Tibial nerve (tissue), 4 donors: ENCODE measurements around the gene ACSM5. TPM values are rescaled to one million over a fixed set of nuclear protein-coding genes. Genes with fewer than 3 reads are reported as not detected.

ENCODE experiments used
- DNase-seq, 2 donors: peaks; one replicate each; pipeline ENCODE4 v3.0.0-alpha.2; 2019; ENCODE audit warnings: low spot score in 2 of 2
- H3K27ac ChIP-seq, 4 donors: fragments of 200-600 bp; sonication (generic) in 3 of 4; one replicate each; pipeline ENCODE4 v1.5.1; 2017 to 2019; ENCODE audit warnings: mild to moderate bottlenecking in 1 of 4
- H3K27me3 ChIP-seq, 2 donors: fragments of 200-600 bp; sonication (generic) in 1 of 2; one replicate each; pipeline versions ENCODE4 v1.5.1 to v1.6.0; 2017 to 2019
- H3K36me3 ChIP-seq, 3 donors: fragments of 200-600 bp; sonication (generic); one replicate each; pipeline ENCODE4 v1.5.1; 2018 to 2019
- H3K4me1 ChIP-seq, 4 donors: fragments of 200-600 bp; sonication (generic) in 3 of 4; one replicate each; pipeline ENCODE4 v1.5.1; 2017 to 2019
- H3K4me3 ChIP-seq, 4 donors: fragments of 200-600 bp; sonication (generic) in 3 of 4; one replicate each; pipeline ENCODE4 v1.5.1; 2017 to 2019; ENCODE audit warnings: mild to moderate bottlenecking in 1 of 4, moderate library complexity in 1 of 4
- H3K9me3 ChIP-seq, 4 donors: fragments of 200-600 bp; sonication (generic) in 3 of 4; one replicate each; pipeline ENCODE4 v1.5.1; 2017 to 2019
- CTCF ChIP-seq, 5 experiments: fragments of 200-600 bp in 3 of 5; fragments of 450-650 bp in 2 of 5; sonication (generic) in 3 of 5; IDR thresholded peaks; one replicate each; pipeline ENCODE4 v1.5.1; 2016 to 2019; ENCODE audit warnings: antibody characterized with exemption in 5 of 5, mild to moderate bottlenecking in 3 of 5, moderate library complexity in 2 of 5
- EP300 ChIP-seq, 2 donors: sonication (generic); formaldehyde crosslinking; IDR thresholded peaks; one replicate each; pipeline ENCODE4 v1.6.1; 2017; ENCODE audit warnings: antibody characterized with exemption in 2 of 2, mild to moderate bottlenecking in 1 of 2
- POLR2A ChIP-seq, 2 donors: fragments of 450-650 bp; IDR thresholded peaks; one replicate each; pipeline ENCODE4 v1.6.1; 2017; ENCODE audit warnings: antibody characterized with exemption in 2 of 2, mild to moderate bottlenecking in 2 of 2, moderate library complexity in 2 of 2
- WGBS, 2 donors: methylation state at CpG; one replicate each; pipeline ENCODE4 v1.1.5; 2018; 5-methylcytosine and 5-hydroxymethylcytosine counted together
- total RNA-seq, 4 donors: library from RNA; depleted of rRNA; stranded (reverse); fragments of >200 nt; gene quantifications; one replicate each; pipeline ENCODE4 v1.1.0, GENCODE V29; 2016

The ACSM5 gene
- total RNA-seq, 4 donors from 2014 or later = 10.5 to 25.1 (median 20.2) TPM

DNA sequence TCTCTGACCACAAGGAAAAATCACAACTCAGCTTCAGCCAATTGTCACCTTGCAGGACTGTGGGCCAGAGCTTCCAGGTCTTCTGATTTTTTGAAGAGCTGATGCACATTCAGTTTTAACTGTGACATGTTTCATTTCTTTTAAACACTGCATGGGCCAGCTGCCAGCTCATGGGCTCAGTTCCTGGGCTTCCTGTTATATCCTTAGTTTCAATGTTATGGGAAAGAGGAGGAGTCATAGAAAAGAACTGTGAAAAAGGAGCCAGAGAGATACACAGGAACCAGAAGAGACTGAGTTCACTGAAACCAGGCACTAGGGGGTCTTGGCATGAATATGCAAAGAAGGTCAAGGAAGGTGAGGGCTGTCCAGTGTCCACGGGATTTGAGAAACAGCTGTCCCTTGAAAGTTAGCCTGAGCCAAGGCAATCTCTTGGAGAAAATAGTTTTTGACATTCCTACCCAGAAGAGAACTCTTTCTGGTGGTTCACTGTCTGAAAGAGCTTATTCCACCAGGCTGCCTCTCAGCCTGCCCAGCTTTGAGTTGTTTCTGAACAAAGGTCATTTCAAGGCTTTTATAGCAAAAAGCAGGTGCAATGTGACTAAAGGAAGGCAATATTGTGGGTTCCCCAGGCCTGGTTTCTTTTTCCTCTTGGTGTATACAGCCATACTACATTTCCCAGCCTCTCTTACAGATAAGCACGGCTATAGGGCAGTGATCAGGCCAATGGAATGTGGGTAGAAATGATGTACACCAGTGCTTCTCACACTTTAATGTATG lies 15.3 kb upstream of the ACSM5 start:
- Histone ChIP-seq H3K27ac (peak overlapping the region in 1 of 4 donors; percentile 11), H3K27me3 (no peaks in the 10 kb centered on the region), H3K4me1 (no peaks in the 10 kb centered on the region), H3K36me3 (no peaks in the 10 kb centered on the region), H3K9me3 (no peaks in the 10 kb centered on the region), H3K4me3 (no peak overlapping the region)
- no peak for TF ChIP-seq POLR2A (IDR thresholded peaks at IDR 0.05)
- no peak for TF ChIP-seq EP300 (IDR thresholded peaks at IDR 0.05)
- TF ChIP-seq CTCF (IDR thresholded peaks at IDR 0.05) = no peak
- DNase-seq = no peak
- WGBS, 2 donors = 46 to 50% methylated on average over 2 of the region's 2 CpGs

GRCh38 chr16:20395946-20396345 lies 13.4 kb upstream of the ACSM5 start:
- no peak overlapping the region for H3K27ac ChIP-seq
- no peak for DNase-seq
- no peaks in the 10 kb centered on the region for H3K27me3 ChIP-seq
- no peaks in the 10 kb centered on the region for H3K4me1 ChIP-seq
- TF ChIP-seq POLR2A (IDR thresholded peaks at IDR 0.05) (no peak), EP300 (IDR thresholded peaks at IDR 0.05) (no peak), CTCF (IDR thresholded peaks at IDR 0.05) (no peak)
- H3K9me3 ChIP-seq = no peaks in the 10 kb centered on the region
- no peaks in the 10 kb centered on the region for H3K36me3 ChIP-seq
- no peak overlapping the region for H3K4me3 ChIP-seq
- WGBS, 2 donors = 73 to 94% methylated on average over 2 of the region's 2 CpGs

GRCh38 chr16:20396846-20397467 lies 12.4 kb upstream of the ACSM5 start:
- 91 to 97% methylated on average over 7 of the region's 7 CpGs for WGBS, 2 donors
- no peak overlapping the region for H3K4me3 ChIP-seq
- no peaks in the 10 kb centered on the region for H3K9me3 ChIP-seq
- H3K27ac ChIP-seq = no peak overlapping the region
- H3K4me1 ChIP-seq = no peaks in the 10 kb centered on the region
- TF ChIP-seq POLR2A (IDR thresholded peaks at IDR 0.05) = no peak
- H3K36me3 ChIP-seq = no peaks in the 10 kb centered on the region
- no peaks in the 10 kb centered on the region for H3K27me3 ChIP-seq
- DNase-seq = no peak

DNA sequence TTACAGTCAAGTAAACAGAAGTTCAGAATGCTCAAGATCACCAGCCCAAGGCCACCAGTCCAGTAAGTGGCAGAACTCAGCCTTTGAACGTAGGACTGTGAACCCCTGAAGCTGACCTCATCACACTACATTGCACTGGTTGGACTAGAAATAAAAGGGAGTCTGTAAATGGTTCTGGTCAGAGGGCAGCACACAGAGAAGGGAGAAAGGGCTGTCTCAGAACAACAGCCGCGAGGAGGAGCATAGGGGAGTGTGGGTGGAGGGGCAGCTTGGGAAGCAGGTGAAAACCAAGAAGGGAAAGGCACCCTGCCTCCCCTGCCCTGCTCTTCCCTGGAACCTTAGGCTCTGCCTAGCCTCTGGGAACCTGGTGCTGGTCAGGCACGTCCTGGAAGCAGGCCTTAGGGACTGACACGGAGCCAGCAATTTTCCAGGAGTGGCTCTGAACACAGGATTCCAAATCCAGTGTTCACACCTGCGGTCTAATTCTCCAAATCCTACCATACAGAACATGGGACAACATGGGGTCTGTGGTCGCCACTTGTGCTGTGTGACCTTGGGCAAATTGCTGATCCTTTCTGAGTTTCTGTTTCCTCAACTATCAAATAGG lies 11.8 kb upstream of the ACSM5 start:
- Histone ChIP-seq H3K4me3 (no peak overlapping the region), H3K36me3 (no peaks in the 10 kb centered on the region), H3K4me1 (no peaks in the 10 kb centered on the region), H3K9me3 (no peaks in the 10 kb centered on the region), H3K27me3 (no peaks in the 10 kb centered on the region), H3K27ac (no peak overlapping the region)
- DNase-seq = no peak
- TF ChIP-seq POLR2A (IDR thresholded peaks at IDR 0.05) (no peak), EP300 (IDR thresholded peaks at IDR 0.05) (no peak), CTCF (IDR thresholded peaks at IDR 0.05) (no peak)
- WGBS, 2 donors = 62 to 66% methylated on average over 7 of the region's 7 CpGs

GRCh38 chr16:20398603-20399002 lies 10.7 kb upstream of the ACSM5 start:
- no peak overlapping the region for H3K4me3 ChIP-seq
- no peaks in the 10 kb centered on the region for H3K36me3 ChIP-seq
- DNase-seq = no peak
- H3K27me3 ChIP-seq = no peaks in the 10 kb centered on the region
- 80 to 82% methylated on average over 3 of the region's 3 CpGs for WGBS, 2 donors
- H3K27ac ChIP-seq = no peak overlapping the region
- H3K4me1 ChIP-seq = no peaks in the 10 kb centered on the region
- TF ChIP-seq CTCF (IDR thresholded peaks at IDR 0.05) (no peak), POLR2A (IDR thresholded peaks at IDR 0.05) (no peak), EP300 (IDR thresholded peaks at IDR 0.05) (no peak)
- no peaks in the 10 kb centered on the region for H3K9me3 ChIP-seq
